ENCODE measurements around the gene CTNNA3. TPM values are rescaled to one million over a fixed set of nuclear protein-coding genes. Genes with fewer than 3 reads are reported as not detected.

Gene CTNNA3
- total RNA-seq, 4 donors from 2014 or later = 0.68 to 75.2 (median 1.4) TPM

GRCh38 chr10:67151471-67151870 lies 544.5 kb downstream of the CTNNA3 start:
- in situ Hi-C loops (cut with MboI; ENCODE audit: low pct_ligation_motif_present in 1 of 4, low pct_unique_long_range_greater_than_20kb in 1 of 4, low sequenced_read_pairs in 3 of 4) = no loop called here
- no peak for DNase-seq
- H3K4me1 ChIP-seq = no peaks in the 10 kb centered on the region
- 73 to 79% methylated on average over 2 of the region's 2 CpGs for WGBS, 2 donors (ENCODE audit: low coverage in 1 of 2)
- no peaks in the 10 kb centered on the region for H3K36me3 ChIP-seq
- no peak overlapping the region for H3K4me3 ChIP-seq
- no peaks in the 10 kb centered on the region for H3K27me3 ChIP-seq
- no peak overlapping the region for H3K27ac ChIP-seq
- intact Hi-C loops (cut with DNase I; ENCODE audit: low total_unique reads) = no loop called here
- TF ChIP-seq CTCF (IDR thresholded peaks at IDR 0.05) = no peak
- TF ChIP-seq POLR2AphosphoS5 (IDR thresholded peaks at IDR 0.05) = no peak
- no peak for TF ChIP-seq EP300 (IDR thresholded peaks at IDR 0.05; ENCODE audit: low read depth)
- H3K9me3 ChIP-seq = no peaks in the 10 kb centered on the region

DNA sequence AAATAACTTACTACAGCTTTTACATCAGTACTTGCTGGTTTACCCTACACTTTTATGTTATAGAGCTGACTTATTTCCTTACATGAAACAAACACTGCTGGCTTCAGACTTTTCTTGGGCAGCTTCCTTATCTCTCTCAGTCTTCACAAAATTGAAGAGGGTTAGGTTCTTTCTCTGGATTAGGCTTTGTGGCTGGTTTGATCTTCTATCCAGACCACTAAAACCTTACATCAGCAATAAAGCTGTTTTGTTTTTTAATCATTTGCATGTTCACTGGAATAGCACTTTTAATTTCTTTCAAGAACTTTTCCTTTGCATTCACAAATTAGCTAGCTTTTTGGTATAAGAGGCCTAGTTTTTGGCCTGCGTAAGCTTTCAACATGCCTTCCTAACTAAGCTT lies 551.5 kb downstream of the CTNNA3 start:
- in situ Hi-C loops (cut with MboI; ENCODE audit: low pct_ligation_motif_present in 1 of 4, low pct_unique_long_range_greater_than_20kb in 1 of 4, low sequenced_read_pairs in 3 of 4) = no loop called here
- no peaks in the 10 kb centered on the region for H3K36me3 ChIP-seq
- H3K9me3 ChIP-seq = no peaks in the 10 kb centered on the region
- H3K4me3 ChIP-seq = no peak overlapping the region
- H3K27me3 ChIP-seq = no peaks in the 10 kb centered on the region
- H3K4me1 ChIP-seq = no peaks in the 10 kb centered on the region
- intact Hi-C loops (cut with DNase I; ENCODE audit: low total_unique reads) = no loop called here
- no peak for TF ChIP-seq POLR2A (IDR thresholded peaks at IDR 0.05)
- no peak for TF ChIP-seq POLR2AphosphoS5 (IDR thresholded peaks at IDR 0.05)
- no peak for TF ChIP-seq EP300 (IDR thresholded peaks at IDR 0.05; ENCODE audit: low read depth)
- no peak for TF ChIP-seq CTCF (IDR thresholded peaks at IDR 0.05)
- H3K27ac ChIP-seq = no peak overlapping the region
- 95 to 100% methylated on average over 1 of the region's 1 CpG for WGBS, 2 donors (ENCODE audit: low coverage in 1 of 2)
- DNase-seq = no peak

DNA sequence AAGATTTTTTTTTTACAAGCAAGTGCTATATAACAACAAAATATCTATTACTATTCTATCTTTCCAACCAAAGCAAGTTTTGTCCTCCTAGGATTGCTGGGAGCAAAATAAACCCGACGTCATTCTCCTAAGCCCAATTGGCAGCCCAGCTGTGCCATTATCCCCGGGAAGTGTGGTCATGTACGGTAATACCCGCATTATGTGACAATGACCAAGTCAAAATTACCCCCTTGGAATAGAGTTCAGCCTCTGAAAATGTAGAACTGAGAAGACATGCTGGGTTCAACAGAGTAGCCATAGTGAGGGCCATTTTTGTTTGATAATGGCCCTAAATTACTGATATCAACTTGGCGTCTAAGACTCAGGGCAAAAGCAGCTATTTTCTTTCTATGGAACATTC lies 554.7 kb downstream of the CTNNA3 start:
- no peak overlapping the region for H3K27ac ChIP-seq
- no peak for TF ChIP-seq POLR2AphosphoS5 (IDR thresholded peaks at IDR 0.05)
- no peak for TF ChIP-seq EP300 (IDR thresholded peaks at IDR 0.05; ENCODE audit: low read depth)
- no peak for TF ChIP-seq CTCF (IDR thresholded peaks at IDR 0.05)
- TF ChIP-seq POLR2A (IDR thresholded peaks at IDR 0.05) = no peak
- no peak for DNase-seq
- H3K4me3 ChIP-seq = no peak overlapping the region
- no peaks in the 10 kb centered on the region for H3K27me3 ChIP-seq
- WGBS, 2 donors (ENCODE audit: low coverage in 1 of 2) = 73 to 74% methylated on average over 6 of the region's 6 CpGs
- in situ Hi-C loops (cut with MboI; ENCODE audit: low pct_ligation_motif_present in 1 of 4, low pct_unique_long_range_greater_than_20kb in 1 of 4, low sequenced_read_pairs in 3 of 4) = no loop called here
- intact Hi-C loops (cut with DNase I; ENCODE audit: low total_unique reads) = no loop called here
- no peaks in the 10 kb centered on the region for H3K36me3 ChIP-seq
- no peaks in the 10 kb centered on the region for H3K4me1 ChIP-seq
- H3K9me3 ChIP-seq = no peaks in the 10 kb centered on the region

GRCh38 chr10:67140641-67141040 lies 555.4 kb downstream of the CTNNA3 start:
- no peaks in the 10 kb centered on the region for H3K4me1 ChIP-seq
- H3K9me3 ChIP-seq = no peaks in the 10 kb centered on the region
- H3K27me3 ChIP-seq = no peaks in the 10 kb centered on the region
- no peaks in the 10 kb centered on the region for H3K36me3 ChIP-seq
- H3K27ac ChIP-seq = no peak overlapping the region
- in situ Hi-C loops (cut with MboI; ENCODE audit: low pct_ligation_motif_present in 1 of 4, low pct_unique_long_range_greater_than_20kb in 1 of 4, low sequenced_read_pairs in 3 of 4) (no loop called here), intact Hi-C loops (cut with DNase I; ENCODE audit: low total_unique reads) (no loop called here)
- TF ChIP-seq EP300 (IDR thresholded peaks at IDR 0.05; ENCODE audit: low read depth) (no peak), POLR2AphosphoS5 (IDR thresholded peaks at IDR 0.05) (no peak), POLR2A (IDR thresholded peaks at IDR 0.05) (no peak), CTCF (IDR thresholded peaks at IDR 0.05) (no peak)
- WGBS, 2 donors (ENCODE audit: low coverage in 1 of 2) = 33 to 53% methylated on average over 2 of the region's 2 CpGs
- DNase-seq = no peak
- no peak overlapping the region for H3K4me3 ChIP-seq
